K562 (cell line): ENCODE results near the gene H3-3A. TPM values are rescaled to one million over a fixed set of nuclear protein-coding genes. Genes with fewer than 3 reads are reported as not detected.

Source experiments
- BACH1 ChIP-seq: fragments of 200-800 bp; sonication (Bioruptor generic); IDR thresholded peaks from 2 replicates; pipeline ENCODE4 v1.6.1; 2016; ENCODE audit warnings: missing genetic modification characterization, missing compliant biosample characterization
- CAMTA2 ChIP-seq: fragments of 250-450 bp; sonication (Bioruptor Pico); conservative IDR thresholded peaks from 2 replicates; pipeline ENCODE4 v1.5.1; 2022
- CBX3 ChIP-seq, 2 experiments: IDR thresholded peaks; 1 replicate in 1 of 2; 2 replicates in 1 of 2; pipeline ENCODE4 v1.6.1; 2012; ENCODE audit warnings: inconsistent platforms in 2 of 2, low read length in 2 of 2, borderline replicate concordance in 1 of 2, control low read depth in 1 of 2
- DPF2 ChIP-seq: fragments of 450-650 bp; IDR thresholded peaks from 2 replicates; pipeline ENCODE4 v1.6.1; 2016
- FOXJ3 ChIP-seq: sonication (generic); formaldehyde crosslinking; IDR thresholded peaks from 2 replicates; pipeline ENCODE4 v1.4.0; 2020; ENCODE audit warnings: mild to moderate bottlenecking, missing genetic modification reagents
- HCFC1 ChIP-seq: IDR thresholded peaks from 2 replicates; pipeline ENCODE4 v1.6.1; 2012; ENCODE audit warnings: low read depth, low read length, improper control_type of control experiment
- JUNB ChIP-seq: fragments of 450-650 bp; formaldehyde crosslinking; conservative IDR thresholded peaks from 2 replicates; pipeline ENCODE4 v1.4.0; 2020; ENCODE audit warnings: mild to moderate bottlenecking
- KLF13 ChIP-seq: fragments of 450-650 bp; IDR thresholded peaks from 2 replicates; pipeline ENCODE4 v1.6.1; 2016; ENCODE audit warnings: missing genetic modification characterization, low read depth, mild to moderate bottlenecking, missing compliant biosample characterization, moderate library complexity, borderline replicate concordance
- NFE2 ChIP-seq: IDR thresholded peaks from 2 replicates; pipeline ENCODE4 v1.6.1; 2014; ENCODE audit warnings: antibody characterized with exemption, low read depth
- NFYB ChIP-seq: IDR thresholded peaks from 2 replicates; pipeline ENCODE4 v1.6.1; 2011; ENCODE audit warnings: mild to moderate bottlenecking, moderate library complexity; ENCODE audit not compliant: insufficient read length; ENCODE audit errors: extremely low read depth
- PHB2 ChIP-seq: fragments of 450-650 bp; IDR thresholded peaks from 2 replicates; pipeline ENCODE4 v1.6.1; 2017; ENCODE audit warnings: low read depth
- RBM17 ChIP-seq: fragments of 200-400 bp; formaldehyde crosslinking; IDR thresholded peaks from 2 replicates; pipeline ENCODE4 v1.6.1; 2017; ENCODE audit warnings: low read depth, mild to moderate bottlenecking, low read length, borderline replicate concordance
- SMARCC2 ChIP-seq: fragments of 450-650 bp; IDR thresholded peaks from 2 replicates; pipeline ENCODE4 v1.6.1; 2017; ENCODE audit warnings: antibody characterized with exemption, moderate library complexity, mild to moderate bottlenecking, low read depth
- STAG1 ChIP-seq: sonication (generic); formaldehyde crosslinking; IDR thresholded peaks from 2 replicates; pipeline ENCODE4 v1.5.0; 2020; ENCODE audit warnings: missing genetic modification reagents, borderline replicate concordance
- TAF7 ChIP-seq: fragments of 450-650 bp; IDR thresholded peaks from 2 replicates; pipeline ENCODE4 v1.6.1; 2016; ENCODE audit warnings: missing genetic modification characterization, missing compliant biosample characterization
- TRIM24 ChIP-seq, 2 experiments: fragments of 450-650 bp; IDR thresholded peaks; 2 replicates each; pipeline ENCODE4 v1.6.1; 2016
- ZMIZ1 ChIP-seq, 2 experiments: fragments of 150-350 bp in 1 of 2; IDR thresholded peaks; 2 replicates each; pipeline ENCODE4 v1.6.1; 2012 to 2016; ENCODE audit warnings: low read depth in 2 of 2, low read length in 2 of 2, mild to moderate bottlenecking in 1 of 2, moderate library complexity in 1 of 2
- ZNF609 ChIP-seq: sonication (generic); formaldehyde crosslinking; IDR thresholded peaks from 2 replicates; pipeline ENCODE4 v1.8.1; 2023; ENCODE audit warnings: missing genetic modification reagents, mild to moderate bottlenecking, borderline replicate concordance
- polyA plus RNA-seq, 8 experiments: library from polyadenylated mRNA; depleted of rRNA in 4 of 8; stranded (reverse) in 5 of 8; unstranded in 3 of 8; fragments of >200 nt; fragmentation: Nextera tagmentation in 2 of 8; fragmentation: Illumina TruSeq in 1 of 8; extraction: Ambion mirVana in 2 of 8; extraction: Trizol in 1 of 8; gene quantifications; 2 replicates each; pipeline versions ENCODE4 v1.2.1 to v1.2.3, GENCODE V29; 2011 to 2014; ENCODE audit warnings: inconsistent platforms in 1 of 8, missing spikeins in 1 of 8
- total RNA-seq, 7 experiments: library from RNA; depleted of rRNA in 6 of 7; stranded (reverse); fragments of >200 nt in 6 of 7; fragmentation: Illumina TruSeq in 2 of 7; extraction: Trizol in 2 of 7; gene quantifications; 2 replicates each; pipeline versions ENCODE4 v1.2.1 to v1.2.3, GENCODE V29; 2011 to 2021; ENCODE audit warnings: low replicate concordance in 1 of 7
- TF ChIP-seq, protein P1 (sequence below), 2 experiments: fragments of 450-650 bp in 1 of 2; sonication (generic) in 1 of 2; formaldehyde crosslinking; conservative IDR thresholded peaks; 2 replicates each; pipeline versions ENCODE4 v1.4.0 to v1.8.1; 2020 to 2022; ENCODE audit warnings: mild to moderate bottlenecking in 1 of 2, missing genetic modification reagents in 1 of 2

H3-3A gene
- total and polyA plus RNA-seq, 9 of the 15 experiments (the other 6 are each of a cell fraction or from before 2014, with no cell fraction given), result 426 to 1,083 (median 591) TPM

- no peak for TF ChIP-seq RBM17
- TF ChIP-seq TAF7, result no peak
- TF ChIP-seq STAG1 (CRISPR knock-in tag), result 0 out of 2 replicates have a peak, but pooled peaks have one; percentile 20
- no peak for TF ChIP-seq CAMTA2 (CRISPR knock-in tag)
- TF ChIP-seq DPF2, result no peak
- peak in 1 of 2 experiments; percentile 25; a peak in 1 of 4 replicates for TF ChIP-seq TRIM24 (IDR thresholded peaks at IDR 0.05)
- no peak for TF ChIP-seq JUNB (CRISPR knock-in tag)
- no peak for TF ChIP-seq ZMIZ1 (IDR thresholded peaks at IDR 0.05; ENCODE audit: low read depth in 2 of 2, low read length in 2 of 2)
- TF ChIP-seq FOXJ3 (CRISPR knock-in tag), result no peak
- TF ChIP-seq CBX3 (IDR thresholded peaks at IDR 0.05; ENCODE audit: borderline replicate concordance in 1 of 2, low read length in 2 of 2), result no peak
- TF ChIP-seq NFE2, result no peak
- TF ChIP-seq, protein P1, sequence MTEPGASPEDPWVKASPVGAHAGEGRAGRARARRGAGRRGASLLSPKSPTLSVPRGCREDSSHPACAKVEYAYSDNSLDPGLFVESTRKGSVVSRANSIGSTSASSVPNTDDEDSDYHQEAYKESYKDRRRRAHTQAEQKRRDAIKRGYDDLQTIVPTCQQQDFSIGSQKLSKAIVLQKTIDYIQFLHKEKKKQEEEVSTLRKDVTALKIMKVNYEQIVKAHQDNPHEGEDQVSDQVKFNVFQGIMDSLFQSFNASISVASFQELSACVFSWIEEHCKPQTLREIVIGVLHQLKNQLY (CRISPR knock-in tag; conservative IDR thresholded peaks at IDR 0.05), result no peak
- TF ChIP-seq PHB2, result no peak
- no peak for TF ChIP-seq NFYB
- TF ChIP-seq ZNF609 (CRISPR knock-in tag), result no peak
- TF ChIP-seq HCFC1, result no peak
- TF ChIP-seq SMARCC2, result no peak
- no peak for TF ChIP-seq KLF13 (tag)
- TF ChIP-seq BACH1 (tag), result no peak
Observed at GRCh38 chr1:226082959-226083301, 20.4 kb downstream of the H3-3A start (continued).
